DND-41 (cell line): ENCODE results near the gene MEPE.

Experiments
- ATAC-seq: fragments of 200-7000 bp; cut with Tn5 transposase; 3 replicates; pipeline ENCODE4 v1.9.1; 2021; ENCODE audit warnings: low read depth; ENCODE audit not compliant: insufficient read depth
- DNase-seq: peaks from one replicate; pipeline ENCODE4 v3.0.0-alpha.2; 2020
- H2AFZ ChIP-seq: 2 replicates; pipeline ENCODE4 v1.6.0; 2012; ENCODE audit warnings: low read depth, low read length
- H3K27ac ChIP-seq: 2 replicates; pipeline ENCODE4 v1.5.1; 2012; ENCODE audit warnings: low read length, inconsistent platforms
- H3K27me3 ChIP-seq: fragments of 200-600 bp; sonication (generic); 2 replicates; pipeline ENCODE4 v1.6.0; 2012; ENCODE audit warnings: low read length, mild to moderate bottlenecking, inconsistent platforms; ENCODE audit not compliant: insufficient read depth, poor library complexity
- H3K36me3 ChIP-seq: 2 replicates; pipeline ENCODE4 v1.5.1; 2012; ENCODE audit warnings: low read length, inconsistent platforms; ENCODE audit not compliant: insufficient read depth
- H3K4me1 ChIP-seq: 2 replicates; pipeline ENCODE4 v1.5.1; 2012; ENCODE audit warnings: mild to moderate bottlenecking, low read length; ENCODE audit not compliant: insufficient read depth
- H3K4me2 ChIP-seq: 2 replicates; pipeline ENCODE4 v1.6.0; 2012; ENCODE audit warnings: mild to moderate bottlenecking, moderate library complexity, low read length, inconsistent platforms; ENCODE audit not compliant: insufficient read depth
- H3K4me3 ChIP-seq, 2 experiments: fragments of 200-600 bp in 1 of 2; shearing (Covaris generic) in 1 of 2; 2 replicates each; pipeline ENCODE4 v1.5.1; 2012 to 2016; ENCODE audit warnings: inconsistent platforms in 2 of 2, low read length in 2 of 2, mild to moderate bottlenecking in 2 of 2, low read depth in 1 of 2, moderate library complexity in 1 of 2
- H3K79me2 ChIP-seq: 2 replicates; pipeline ENCODE4 v1.6.0; 2012; ENCODE audit warnings: low read length, inconsistent platforms; ENCODE audit not compliant: insufficient read depth
- H3K9ac ChIP-seq: 2 replicates; pipeline ENCODE4 v1.6.0; 2012; ENCODE audit warnings: low read depth, mild to moderate bottlenecking, inconsistent platforms, low read length, moderate library complexity
- H3K9me3 ChIP-seq: 2 replicates; pipeline ENCODE4 v1.5.1; 2012; ENCODE audit warnings: low read length, moderate library complexity, mild to moderate bottlenecking, inconsistent platforms; ENCODE audit not compliant: insufficient read depth, severe bottlenecking
- H4K20me1 ChIP-seq: 2 replicates; pipeline ENCODE4 v1.6.0; 2012; ENCODE audit warnings: low read length; ENCODE audit not compliant: insufficient read depth
- EZH2 ChIP-seq: IDR thresholded peaks from 3 replicates; pipeline ENCODE4 v1.6.1; 2012; ENCODE audit warnings: borderline replicate concordance, low read depth, mild to moderate bottlenecking, moderate library complexity, low read length, inconsistent platforms; ENCODE audit not compliant: severe bottlenecking
- TF ChIP-seq, protein P1 (sequence below): IDR thresholded peaks from 2 replicates; pipeline ENCODE4 v1.5.1; 2012; ENCODE audit warnings: borderline replicate concordance, low read length, moderate library complexity, mild to moderate bottlenecking; ENCODE audit not compliant: poor library complexity, severe bottlenecking; ENCODE audit errors: extremely low read depth

Gene MEPE

DNA sequence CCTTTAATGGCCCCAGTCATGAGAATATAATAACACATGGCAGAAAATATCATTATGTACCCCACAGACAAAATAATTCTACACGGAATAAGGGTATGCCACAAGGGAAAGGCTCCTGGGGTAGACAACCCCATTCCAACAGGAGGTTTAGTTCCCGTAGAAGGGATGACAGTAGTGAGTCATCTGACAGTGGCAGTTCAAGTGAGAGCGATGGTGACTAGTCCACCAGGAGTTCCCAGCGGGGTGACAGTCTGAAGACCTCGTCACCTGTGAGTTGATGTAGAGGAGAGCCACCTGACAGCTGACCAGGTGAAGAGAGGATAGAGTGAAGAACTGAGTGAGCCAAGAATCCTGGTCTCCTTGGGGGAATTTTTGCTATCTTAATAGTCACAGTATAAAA is 13.5 kb downstream of the MEPE start:
- Histone ChIP-seq H3K4me1 (no peaks in the 10 kb centered on the region), H3K36me3 (no peaks in the 10 kb centered on the region), H3K9ac (no peak overlapping the region), H3K27me3 (peaks cover 8% of the 10 kb centered on the region), H3K4me2 (no peak overlapping the region), H2AFZ (no peak overlapping the region), H4K20me1 (no peaks in the 10 kb centered on the region), H3K27ac (no peak overlapping the region), H3K4me3 (no peak overlapping the region), H3K79me2 (no peaks in the 10 kb centered on the region), H3K9me3 (no peaks in the 10 kb centered on the region)
- no peak for DNase-seq
- ATAC-seq: no peak
- TF ChIP-seq EZH2: no peak
- TF ChIP-seq, protein P1, sequence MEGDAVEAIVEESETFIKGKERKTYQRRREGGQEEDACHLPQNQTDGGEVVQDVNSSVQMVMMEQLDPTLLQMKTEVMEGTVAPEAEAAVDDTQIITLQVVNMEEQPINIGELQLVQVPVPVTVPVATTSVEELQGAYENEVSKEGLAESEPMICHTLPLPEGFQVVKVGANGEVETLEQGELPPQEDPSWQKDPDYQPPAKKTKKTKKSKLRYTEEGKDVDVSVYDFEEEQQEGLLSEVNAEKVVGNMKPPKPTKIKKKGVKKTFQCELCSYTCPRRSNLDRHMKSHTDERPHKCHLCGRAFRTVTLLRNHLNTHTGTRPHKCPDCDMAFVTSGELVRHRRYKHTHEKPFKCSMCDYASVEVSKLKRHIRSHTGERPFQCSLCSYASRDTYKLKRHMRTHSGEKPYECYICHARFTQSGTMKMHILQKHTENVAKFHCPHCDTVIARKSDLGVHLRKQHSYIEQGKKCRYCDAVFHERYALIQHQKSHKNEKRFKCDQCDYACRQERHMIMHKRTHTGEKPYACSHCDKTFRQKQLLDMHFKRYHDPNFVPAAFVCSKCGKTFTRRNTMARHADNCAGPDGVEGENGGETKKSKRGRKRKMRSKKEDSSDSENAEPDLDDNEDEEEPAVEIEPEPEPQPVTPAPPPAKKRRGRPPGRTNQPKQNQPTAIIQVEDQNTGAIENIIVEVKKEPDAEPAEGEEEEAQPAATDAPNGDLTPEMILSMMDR: no peak

DNA sequence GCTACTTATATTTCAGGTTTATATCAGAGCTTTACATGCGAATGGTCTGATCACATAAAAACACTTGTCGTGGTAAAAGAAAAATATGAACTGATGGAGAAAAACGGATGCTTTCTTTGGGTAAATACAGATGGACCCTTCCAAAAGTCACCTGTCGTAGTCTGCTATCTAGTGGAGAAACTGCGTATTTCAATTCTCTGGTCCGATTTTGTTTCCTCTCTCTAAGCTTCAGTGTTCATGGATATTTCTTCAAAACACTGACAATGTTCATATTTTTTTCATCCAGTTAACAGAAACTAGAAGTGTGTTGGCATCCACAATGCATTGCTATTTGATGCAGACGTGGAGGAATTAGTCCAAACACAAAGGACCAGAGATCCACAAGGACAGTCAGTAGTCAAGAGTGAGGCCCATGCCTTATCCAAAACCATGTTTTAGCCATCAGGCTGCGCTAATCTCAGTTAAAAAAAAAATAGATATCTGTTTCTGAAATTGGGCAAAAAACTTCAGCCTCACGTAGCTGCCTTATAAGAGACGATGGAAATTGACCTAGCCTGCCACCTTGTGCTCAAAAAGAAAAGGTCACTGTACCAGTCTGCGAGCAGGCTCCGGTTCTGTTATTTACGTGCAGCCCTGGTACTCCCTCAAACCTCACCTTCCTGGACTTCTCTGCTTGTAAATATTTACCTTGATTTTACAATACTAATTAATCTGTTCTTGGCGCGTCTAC is 16.0 kb downstream of the MEPE start:
- H3K36me3 ChIP-seq: no peaks in the 10 kb centered on the region
- H3K4me2 ChIP-seq: no peak overlapping the region
- H3K4me3 ChIP-seq: no peak overlapping the region
- no peaks in the 10 kb centered on the region for H3K9me3 ChIP-seq
- no peaks in the 10 kb centered on the region for H3K4me1 ChIP-seq
- ATAC-seq (peak; percentile 95), DNase-seq (peak; percentile 33)
- no peaks in the 10 kb centered on the region for H4K20me1 ChIP-seq
- H2AFZ ChIP-seq: no peak overlapping the region
- no peak overlapping the region for H3K27ac ChIP-seq
- no peaks in the 10 kb centered on the region for H3K79me2 ChIP-seq
- H3K9ac ChIP-seq: no peak overlapping the region
- TF ChIP-seq, protein P1: peak; percentile 63
- no peak for TF ChIP-seq EZH2
- peaks cover 7% of the 10 kb centered on the region for H3K27me3 ChIP-seq

DNA sequence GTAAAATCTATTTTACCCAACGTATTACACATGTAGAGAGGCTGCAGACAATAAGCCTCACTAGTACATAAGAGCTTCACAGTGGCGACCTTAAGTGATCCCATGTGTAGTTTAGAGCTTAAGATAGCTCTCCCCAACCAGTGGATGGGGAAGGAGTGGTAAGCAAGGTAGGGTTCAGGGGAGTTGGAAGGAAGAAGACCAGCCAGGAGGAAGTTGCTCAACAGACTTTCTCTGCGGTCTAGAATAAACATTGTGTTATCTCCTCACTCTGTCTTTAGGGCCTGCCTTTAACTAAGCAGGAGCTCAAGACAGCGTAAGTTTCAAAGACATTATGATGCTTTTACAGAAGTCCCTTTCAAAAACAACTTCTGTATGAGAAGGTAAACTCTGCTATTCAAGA is 16.8 kb downstream of the MEPE start:
- peaks cover 6% of the 10 kb centered on the region for H3K27me3 ChIP-seq
- no peaks in the 10 kb centered on the region for H3K9me3 ChIP-seq
- TF ChIP-seq, protein P1: no peak
- no peak for TF ChIP-seq EZH2
- H3K27ac ChIP-seq: no peak overlapping the region
- no peaks in the 10 kb centered on the region for H3K36me3 ChIP-seq
- no peak overlapping the region for H3K4me3 ChIP-seq
- H3K9ac ChIP-seq: no peak overlapping the region
- no peak for DNase-seq
- H3K4me1 ChIP-seq: no peaks in the 10 kb centered on the region
- no peak overlapping the region for H2AFZ ChIP-seq
- H3K4me2 ChIP-seq: no peak overlapping the region
- H3K79me2 ChIP-seq: no peaks in the 10 kb centered on the region
- ATAC-seq: no peak
- H4K20me1 ChIP-seq: no peaks in the 10 kb centered on the region
